Lower leg skin (tissue), 3 donors: ENCODE results near the gene BLID.

Source experiments
- POLR2A ChIP-seq, 2 donors: fragments of 450-650 bp; IDR thresholded peaks; one replicate each; pipeline ENCODE4 v1.6.1; 2016 to 2017; ENCODE audit warnings: antibody characterized with exemption in 2 of 2, mild to moderate bottlenecking in 1 of 2, moderate library complexity in 1 of 2
- TF ChIP-seq, protein P1 (sequence below), 3 donors: fragments of 450-650 bp; IDR thresholded peaks; one replicate each; pipeline ENCODE4 v1.5.1; 2016; ENCODE audit warnings: antibody characterized with exemption in 3 of 3, mild to moderate bottlenecking in 3 of 3, moderate library complexity in 2 of 3

DNA sequence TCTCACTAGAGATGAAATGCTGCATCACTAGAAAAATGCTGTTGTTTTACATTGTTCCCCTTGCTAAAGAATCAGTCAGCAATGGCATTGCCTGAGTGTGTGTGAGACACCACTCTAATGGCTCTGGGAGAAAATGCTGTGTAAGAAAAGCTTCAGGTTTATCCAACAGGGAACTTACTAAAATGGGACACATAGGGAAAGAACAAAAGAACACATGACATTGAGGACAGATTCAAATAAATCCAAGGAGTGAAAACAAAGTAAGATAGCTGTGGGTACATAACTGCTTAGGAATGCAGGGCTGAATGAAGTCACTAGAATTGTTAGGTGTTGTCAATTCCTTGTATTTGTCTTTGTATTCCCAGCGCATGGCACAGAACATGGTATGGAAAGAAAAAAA is 24.2 kb downstream of the BLID start:
- TF ChIP-seq, protein P1, sequence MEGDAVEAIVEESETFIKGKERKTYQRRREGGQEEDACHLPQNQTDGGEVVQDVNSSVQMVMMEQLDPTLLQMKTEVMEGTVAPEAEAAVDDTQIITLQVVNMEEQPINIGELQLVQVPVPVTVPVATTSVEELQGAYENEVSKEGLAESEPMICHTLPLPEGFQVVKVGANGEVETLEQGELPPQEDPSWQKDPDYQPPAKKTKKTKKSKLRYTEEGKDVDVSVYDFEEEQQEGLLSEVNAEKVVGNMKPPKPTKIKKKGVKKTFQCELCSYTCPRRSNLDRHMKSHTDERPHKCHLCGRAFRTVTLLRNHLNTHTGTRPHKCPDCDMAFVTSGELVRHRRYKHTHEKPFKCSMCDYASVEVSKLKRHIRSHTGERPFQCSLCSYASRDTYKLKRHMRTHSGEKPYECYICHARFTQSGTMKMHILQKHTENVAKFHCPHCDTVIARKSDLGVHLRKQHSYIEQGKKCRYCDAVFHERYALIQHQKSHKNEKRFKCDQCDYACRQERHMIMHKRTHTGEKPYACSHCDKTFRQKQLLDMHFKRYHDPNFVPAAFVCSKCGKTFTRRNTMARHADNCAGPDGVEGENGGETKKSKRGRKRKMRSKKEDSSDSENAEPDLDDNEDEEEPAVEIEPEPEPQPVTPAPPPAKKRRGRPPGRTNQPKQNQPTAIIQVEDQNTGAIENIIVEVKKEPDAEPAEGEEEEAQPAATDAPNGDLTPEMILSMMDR (IDR thresholded peaks at IDR 0.05) = no peak
- TF ChIP-seq POLR2A (IDR thresholded peaks at IDR 0.05) = no peak
